IPS-NIHi11 (cell line): Measurements from ENCODE around the gene FLT1.

ENCODE experiments used
- DNase-seq: peaks from one replicate; pipeline ENCODE4 v3.0.0; 2012; ENCODE audit warnings: mixed read lengths, low spot score

The FLT1 gene, protein sequence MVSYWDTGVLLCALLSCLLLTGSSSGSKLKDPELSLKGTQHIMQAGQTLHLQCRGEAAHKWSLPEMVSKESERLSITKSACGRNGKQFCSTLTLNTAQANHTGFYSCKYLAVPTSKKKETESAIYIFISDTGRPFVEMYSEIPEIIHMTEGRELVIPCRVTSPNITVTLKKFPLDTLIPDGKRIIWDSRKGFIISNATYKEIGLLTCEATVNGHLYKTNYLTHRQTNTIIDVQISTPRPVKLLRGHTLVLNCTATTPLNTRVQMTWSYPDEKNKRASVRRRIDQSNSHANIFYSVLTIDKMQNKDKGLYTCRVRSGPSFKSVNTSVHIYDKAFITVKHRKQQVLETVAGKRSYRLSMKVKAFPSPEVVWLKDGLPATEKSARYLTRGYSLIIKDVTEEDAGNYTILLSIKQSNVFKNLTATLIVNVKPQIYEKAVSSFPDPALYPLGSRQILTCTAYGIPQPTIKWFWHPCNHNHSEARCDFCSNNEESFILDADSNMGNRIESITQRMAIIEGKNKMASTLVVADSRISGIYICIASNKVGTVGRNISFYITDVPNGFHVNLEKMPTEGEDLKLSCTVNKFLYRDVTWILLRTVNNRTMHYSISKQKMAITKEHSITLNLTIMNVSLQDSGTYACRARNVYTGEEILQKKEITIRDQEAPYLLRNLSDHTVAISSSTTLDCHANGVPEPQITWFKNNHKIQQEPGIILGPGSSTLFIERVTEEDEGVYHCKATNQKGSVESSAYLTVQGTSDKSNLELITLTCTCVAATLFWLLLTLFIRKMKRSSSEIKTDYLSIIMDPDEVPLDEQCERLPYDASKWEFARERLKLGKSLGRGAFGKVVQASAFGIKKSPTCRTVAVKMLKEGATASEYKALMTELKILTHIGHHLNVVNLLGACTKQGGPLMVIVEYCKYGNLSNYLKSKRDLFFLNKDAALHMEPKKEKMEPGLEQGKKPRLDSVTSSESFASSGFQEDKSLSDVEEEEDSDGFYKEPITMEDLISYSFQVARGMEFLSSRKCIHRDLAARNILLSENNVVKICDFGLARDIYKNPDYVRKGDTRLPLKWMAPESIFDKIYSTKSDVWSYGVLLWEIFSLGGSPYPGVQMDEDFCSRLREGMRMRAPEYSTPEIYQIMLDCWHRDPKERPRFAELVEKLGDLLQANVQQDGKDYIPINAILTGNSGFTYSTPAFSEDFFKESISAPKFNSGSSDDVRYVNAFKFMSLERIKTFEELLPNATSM (N-terminal part only)

DNA sequence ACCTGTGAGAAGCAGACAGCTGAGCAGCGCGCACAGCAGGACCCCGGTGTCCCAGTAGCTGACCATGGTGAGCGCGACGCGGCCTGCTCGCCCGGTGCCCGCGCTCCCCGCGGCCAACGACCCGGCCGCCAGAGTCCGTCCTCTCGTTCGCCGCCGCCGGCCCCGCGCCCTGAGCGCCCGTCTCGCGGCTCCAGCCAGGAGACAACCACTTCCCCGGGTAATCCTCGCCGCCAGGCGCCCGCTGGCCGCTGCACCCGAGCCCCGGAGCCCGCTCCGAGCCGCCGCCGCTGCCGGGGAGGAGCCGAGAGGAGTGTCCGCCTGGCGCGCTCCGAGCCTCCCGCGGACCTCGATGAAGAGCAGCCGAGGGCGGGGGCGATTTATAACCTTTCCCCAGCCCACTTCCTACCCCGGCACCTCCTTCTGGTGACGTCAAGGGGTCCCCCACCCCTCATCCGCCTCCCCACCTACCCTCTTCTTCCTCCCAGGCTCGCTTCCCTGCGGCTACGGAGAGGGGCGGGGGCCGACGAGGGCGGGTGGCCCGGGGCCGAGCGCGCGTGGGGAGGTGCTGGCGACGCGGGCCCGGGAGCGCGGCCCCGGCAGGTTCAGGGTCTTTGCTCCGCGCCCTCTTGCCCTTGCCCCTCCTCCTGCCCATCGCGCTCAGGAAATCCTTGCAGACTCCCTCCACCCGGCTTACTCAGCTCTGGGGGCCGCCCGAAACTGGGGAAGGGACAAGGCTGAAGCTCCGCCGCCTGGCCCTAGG is at the start of gene FLT1:
FLT1 (minus strand) TSS at position 351 of the 760 bp plus-strand sequence; CDS start at position 66, 285 bp downstream.
- peak; percentile 76 for DNase-seq

GRCh38 chr13:28544026-28544425 is 49.1 kb upstream of the FLT1 start:
- DNase-seq, result no peak

- no peak for DNase-seq
Observed at GRCh38 chr13:28542804-28543203, 47.9 kb upstream of the FLT1 start.

DNA sequence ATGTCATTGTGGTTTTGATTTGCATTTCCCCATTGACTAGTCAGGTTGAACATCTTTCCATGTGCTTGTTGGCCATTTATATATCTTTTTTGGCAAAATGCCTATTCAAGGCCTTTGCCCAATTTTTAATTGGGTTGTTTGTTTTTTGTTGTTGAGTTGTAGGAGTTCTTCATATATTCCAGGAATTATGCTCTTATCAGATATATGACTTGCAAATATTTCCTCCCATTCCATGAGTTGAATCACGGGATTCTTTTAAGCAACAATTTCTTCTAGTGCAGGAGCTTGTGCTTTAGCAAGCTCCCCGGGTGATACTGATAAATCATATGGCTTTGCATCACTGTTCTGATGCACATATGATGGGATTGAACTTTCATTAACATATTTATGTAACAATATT is 47.0 kb upstream of the FLT1 start:
- DNase-seq, result no peak

GRCh38 chr13:28540612-28541011 is 45.7 kb upstream of the FLT1 start:
- no peak for DNase-seq

DNA sequence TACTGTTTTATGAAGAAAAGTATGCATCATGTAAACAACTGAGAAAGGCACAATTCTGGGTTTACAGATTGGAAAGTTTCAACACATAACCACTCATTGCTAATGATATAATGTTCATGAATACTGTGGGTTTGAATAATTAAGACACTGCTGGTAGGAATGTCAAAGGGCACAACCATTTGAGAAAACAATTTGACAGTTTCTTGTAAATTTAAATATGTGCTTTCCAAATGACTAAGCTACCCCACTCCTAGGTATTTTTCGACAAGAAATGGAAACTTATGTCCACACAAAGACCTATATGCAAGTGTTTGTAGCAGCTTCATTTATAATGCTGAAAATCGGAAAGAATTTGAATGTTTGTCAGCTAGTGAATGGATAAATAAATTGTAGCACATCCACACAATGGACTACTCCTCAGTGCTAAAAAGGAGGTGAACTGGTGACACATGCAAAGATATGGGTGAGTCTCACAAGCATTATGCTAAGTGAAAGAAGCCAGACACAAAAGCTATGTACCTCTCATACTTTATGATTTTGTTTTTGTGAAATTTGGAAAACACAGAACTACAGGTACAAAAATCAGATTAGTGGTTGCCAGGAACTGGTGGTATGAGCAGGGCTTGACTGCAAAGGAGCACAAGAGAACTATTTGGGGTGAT is 44.8 kb upstream of the FLT1 start:
- no peak for DNase-seq

GRCh38 chr13:28538932-28539331 is 44.0 kb upstream of the FLT1 start:
- no peak for DNase-seq

GRCh38 chr13:28537171-28537570 is 42.2 kb upstream of the FLT1 start:
- no peak for DNase-seq

- no peak for DNase-seq
Observed at GRCh38 chr13:28536371-28536770, 41.4 kb upstream of the FLT1 start.

GRCh38 chr13:28535734-28536133 is 40.8 kb upstream of the FLT1 start:
- DNase-seq, result no peak

- DNase-seq, result no peak
Observed at GRCh38 chr13:28534801-28535200, 39.9 kb upstream of the FLT1 start.

DNA sequence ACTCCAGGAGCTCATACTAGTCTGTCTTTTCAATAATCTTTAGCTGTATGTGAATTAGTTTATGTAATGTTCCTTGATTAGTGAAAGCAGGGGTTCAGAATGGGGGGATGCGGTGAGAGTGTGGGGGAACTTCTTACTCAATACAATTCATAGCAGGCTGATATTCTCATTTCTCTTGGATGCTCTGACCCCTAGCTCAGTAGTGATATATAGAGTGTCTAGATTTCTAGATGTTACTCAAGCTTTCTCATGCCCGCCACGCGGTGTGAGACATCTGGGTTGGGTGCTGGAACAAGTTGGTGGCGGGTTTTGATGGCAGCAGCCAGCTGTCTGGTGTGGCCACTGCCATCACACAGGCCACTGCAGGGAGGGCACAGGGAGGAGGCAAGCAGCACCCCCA is 39.3 kb upstream of the FLT1 start:
- no peak for DNase-seq

GRCh38 chr13:28533441-28534166 is 38.7 kb upstream of the FLT1 start:
- DNase-seq, result no peak

GRCh38 chr13:28533125-28533436 is 38.2 kb upstream of the FLT1 start:
- DNase-seq, result no peak

- peak; percentile 64 for DNase-seq
Observed at GRCh38 chr13:28532388-28533124, 37.6 kb upstream of the FLT1 start.

DNA sequence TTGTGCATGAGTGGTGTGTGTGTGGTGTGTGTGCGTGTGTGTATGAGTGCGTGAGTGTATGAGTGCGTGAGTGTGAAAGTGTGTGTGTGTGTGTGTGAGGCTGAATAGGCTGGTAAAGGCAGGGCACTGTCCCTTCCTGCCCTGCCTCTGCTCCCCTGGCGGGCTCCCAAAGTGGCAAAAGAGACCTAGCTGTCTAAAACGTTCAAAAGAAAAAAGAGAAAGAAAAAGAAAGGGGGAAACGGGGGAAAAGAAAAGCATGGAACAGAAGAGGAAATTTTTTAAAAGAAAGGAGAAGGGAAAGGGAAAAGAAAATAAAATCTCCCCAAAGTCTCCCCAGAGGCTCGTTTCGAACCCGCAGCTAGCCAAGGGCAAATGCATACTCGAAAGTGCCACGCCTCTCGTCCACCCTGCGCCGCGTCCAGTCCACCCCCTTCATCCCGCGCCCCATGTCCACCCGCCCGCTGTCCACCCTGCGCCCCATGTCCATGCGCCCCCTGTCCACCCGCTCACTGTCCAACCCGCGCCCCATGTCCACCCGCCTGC is 37.0 kb upstream of the FLT1 start:
- DNase-seq, result no peak

DNA sequence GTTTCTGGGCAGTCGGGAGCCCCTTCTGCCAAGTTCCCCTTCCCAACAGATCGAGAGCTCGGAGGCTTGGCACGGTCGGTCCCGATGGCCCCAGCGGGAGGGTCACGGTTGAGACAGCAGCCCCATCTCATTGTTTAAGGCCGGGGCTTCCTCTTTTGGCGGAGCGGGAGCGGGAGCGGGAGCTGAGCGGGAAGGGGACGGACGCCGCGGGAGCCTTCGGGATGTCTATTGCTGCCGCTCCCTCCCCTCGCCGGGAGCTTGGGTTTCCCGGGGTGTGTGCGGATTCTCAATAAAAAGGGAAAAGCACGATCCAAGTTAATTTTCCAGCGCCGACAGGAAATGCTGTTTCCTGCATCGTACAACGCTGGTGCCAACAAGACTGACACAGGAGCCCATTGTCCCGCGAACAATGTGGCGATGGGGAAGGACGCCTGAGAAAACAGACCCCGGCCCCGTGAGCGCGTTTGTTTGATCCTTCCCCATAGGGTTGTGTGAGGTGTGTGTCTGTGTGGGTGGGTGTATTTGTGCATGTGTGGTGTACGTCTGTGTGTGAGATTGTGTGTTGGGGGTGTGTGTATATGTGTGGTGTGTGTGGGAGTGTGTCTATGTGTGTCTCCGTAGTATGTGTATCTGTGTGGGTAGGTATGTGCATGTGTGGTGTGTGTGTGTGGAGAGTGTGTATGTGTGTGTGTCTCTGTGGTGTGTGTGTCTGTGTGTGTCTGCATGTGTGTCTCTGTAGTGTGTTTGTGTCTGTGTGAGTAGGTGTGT is 36.3 kb upstream of the FLT1 start:
- DNase-seq, result peak; percentile 68

DNA sequence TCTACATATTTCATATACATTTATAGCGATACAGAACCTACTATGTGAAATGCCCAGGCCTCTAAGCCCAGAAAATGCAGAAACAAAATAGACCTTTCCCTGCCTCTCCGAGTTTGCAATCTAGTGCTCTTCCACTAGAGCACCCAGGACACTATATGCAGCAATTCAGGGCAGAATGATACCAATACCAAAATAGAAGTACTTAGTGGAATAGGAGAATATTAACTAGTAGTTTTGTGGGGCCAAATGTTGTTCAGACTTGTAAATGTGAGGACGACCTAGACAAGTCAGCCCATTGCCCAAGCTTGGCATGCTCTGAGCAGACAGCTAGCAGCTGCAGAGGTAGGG is 35.8 kb upstream of the FLT1 start:
- DNase-seq, result no peak

DNA sequence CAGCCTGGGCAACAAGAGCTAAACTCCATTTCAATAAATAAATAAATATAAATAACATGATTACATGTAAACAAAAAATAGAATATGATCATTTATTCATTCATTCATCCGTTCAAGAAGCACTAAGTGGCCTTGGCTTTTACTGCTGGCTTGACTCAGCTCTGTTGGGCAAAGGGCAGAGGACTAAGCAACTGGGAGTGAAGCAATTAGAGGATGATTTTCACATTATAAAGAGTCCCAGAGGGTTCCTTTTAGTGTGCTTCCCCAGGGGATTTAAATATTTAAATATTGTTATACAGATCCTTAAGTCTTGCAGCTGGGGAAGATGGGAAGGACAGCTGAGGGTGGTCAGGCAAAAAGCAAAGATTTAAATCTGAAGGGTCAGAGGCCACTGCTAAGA is 34.9 kb upstream of the FLT1 start:
- DNase-seq, result no peak
